Measurements from ENCODE around the gene SPTBN5.
A peak's percentile ranks its signal among the peaks of the same experiment; 100 is the strongest.
"Not testable (repeated sequence)": the region's sequence is repeated elsewhere in the genome, so short reads cannot be mapped to it uniquely, and the experiment has no call there.

The SPTBN5 gene

GRCh38 chr15:41841131-41841530 lies 52.7 kb downstream of the SPTBN5 start:
- DNase-seq: no peak

GRCh38 chr15:41840673-41841072 lies 53.2 kb downstream of the SPTBN5 start:
- DNase-seq: no peak

- DNase-seq: no peak
Measured at GRCh38 chr15:41839781-41840491, 53.9 kb downstream of the SPTBN5 start.

GRCh38 chr15:41838400-41838897 lies 55.4 kb downstream of the SPTBN5 start, which contains the start of gene PLA2G4B:
PLA2G4B (plus strand) TSS chr15:41838847; CDS start chr15:41838914, 67 bp downstream.
- no peak for DNase-seq

- no peak for DNase-seq
Measured at GRCh38 chr15:41836713-41837454, 57.0 kb downstream of the SPTBN5 start.

GRCh38 chr15:41836073-41836472 lies 57.8 kb downstream of the SPTBN5 start:
- no peak for DNase-seq

- no peak for DNase-seq
Measured at GRCh38 chr15:41834096-41834495, 59.8 kb downstream of the SPTBN5 start.

- no peak for DNase-seq
Measured at GRCh38 chr15:41832875-41833274, 61.0 kb downstream of the SPTBN5 start.

- DNase-seq: no peak
Measured at GRCh38 chr15:41832208-41832607, 61.6 kb downstream of the SPTBN5 start.

GRCh38 chr15:41831291-41831690 lies 62.6 kb downstream of the SPTBN5 start:
- DNase-seq: not testable (repeated sequence)

- no peak for DNase-seq
Measured at GRCh38 chr15:41829959-41830646, 63.8 kb downstream of the SPTBN5 start.

- DNase-seq: no peak
Measured at GRCh38 chr15:41828807-41829141, 65.1 kb downstream of the SPTBN5 start.

- peak; percentile 77 for DNase-seq
Measured at GRCh38 chr15:41827880-41828806, 65.7 kb downstream of the SPTBN5 start, which contains the start of gene JMJD7. JMJD7 (plus strand) TSS chr15:41828092; CDS start chr15:41828125, 33 bp downstream.

- no peak for DNase-seq
Measured at GRCh38 chr15:41827290-41827879, 66.5 kb downstream of the SPTBN5 start.

GRCh38 chr15:41825572-41826535 lies 68.0 kb downstream of the SPTBN5 start:
- DNase-seq: no peak

GRCh38 chr15:41825145-41825544 lies 68.7 kb downstream of the SPTBN5 start:
- no peak for DNase-seq

GRCh38 chr15:41824062-41824745 lies 69.6 kb downstream of the SPTBN5 start:
- DNase-seq: no peak

- DNase-seq: no peak
Measured at GRCh38 chr15:41823502-41823901, 70.4 kb downstream of the SPTBN5 start.

GRCh38 chr15:41822957-41823356 lies 70.9 kb downstream of the SPTBN5 start:
- no peak for DNase-seq

- DNase-seq: no peak
Measured at GRCh38 chr15:41822471-41822870, 71.4 kb downstream of the SPTBN5 start.
